NCI-H2227 treated with DMSO at 0.1 percent for 48 hours (cell line): ENCODE results near the gene NAA30.
"Not testable (repeated sequence)": the region's sequence is repeated elsewhere in the genome, so short reads cannot be mapped to it uniquely, and the experiment has no call there.

Source experiments
- DNase-seq: peaks from one replicate; lab custom pipeline; 2025; lab: John Stamatoyannopoulos, UW

Gene NAA30

DNA sequence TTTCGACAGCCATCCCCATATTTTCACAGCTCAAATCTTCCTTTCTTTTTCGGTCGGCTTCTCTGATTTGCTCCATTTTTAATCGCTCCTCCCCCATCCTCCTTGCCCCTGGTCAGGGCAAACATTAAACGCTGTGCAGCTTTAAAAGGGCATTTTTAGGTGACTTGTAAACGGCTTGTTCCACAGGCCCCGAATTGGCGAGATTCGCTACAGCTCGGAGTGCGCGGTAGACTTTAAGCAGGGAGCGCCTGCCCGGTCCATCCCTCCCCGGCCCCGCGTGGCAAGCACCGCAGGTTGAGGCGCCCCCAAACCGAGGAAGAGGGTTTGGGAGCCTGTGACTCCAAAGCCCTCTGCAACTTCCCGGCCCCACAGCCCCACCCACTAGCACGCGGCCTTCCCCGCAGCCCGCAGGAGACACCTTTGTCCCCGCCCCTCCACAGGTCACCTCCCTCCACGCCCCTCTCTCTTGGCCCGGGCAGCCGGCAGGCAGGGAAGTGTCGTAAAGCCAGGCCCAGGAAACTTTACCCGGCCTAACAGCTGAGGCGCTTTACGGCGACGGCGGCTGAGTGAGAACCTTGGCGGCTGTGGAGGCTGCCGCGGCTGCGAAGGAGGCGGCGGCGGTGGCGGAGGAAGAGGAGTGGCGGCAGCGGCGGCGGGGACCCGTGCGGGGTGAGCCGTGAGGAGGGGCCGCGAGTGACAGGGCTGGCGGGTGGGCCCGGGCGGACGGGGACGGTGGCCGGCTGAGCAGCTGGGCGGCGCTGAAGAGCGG lies at the start of gene NAA30:
Gene NAA30 (plus strand): TSS at position 550 of the 769 bp plus-strand sequence. CDS start 372 bp downstream, outside the sequence.
- peak; percentile 90 for DNase-seq

- DNase-seq = not testable (repeated sequence)
Measured at GRCh38 chr14:57343545-57344297, 46.7 kb upstream of the NAA30 start.

- DNase-seq = no peak
Measured at GRCh38 chr14:57345106-57345505, 45.3 kb upstream of the NAA30 start.

- DNase-seq = no peak
Measured at GRCh38 chr14:57346741-57347140, 43.6 kb upstream of the NAA30 start.

GRCh38 chr14:57352396-57353170 lies 37.8 kb upstream of the NAA30 start:
- DNase-seq = peak; percentile 9

DNA sequence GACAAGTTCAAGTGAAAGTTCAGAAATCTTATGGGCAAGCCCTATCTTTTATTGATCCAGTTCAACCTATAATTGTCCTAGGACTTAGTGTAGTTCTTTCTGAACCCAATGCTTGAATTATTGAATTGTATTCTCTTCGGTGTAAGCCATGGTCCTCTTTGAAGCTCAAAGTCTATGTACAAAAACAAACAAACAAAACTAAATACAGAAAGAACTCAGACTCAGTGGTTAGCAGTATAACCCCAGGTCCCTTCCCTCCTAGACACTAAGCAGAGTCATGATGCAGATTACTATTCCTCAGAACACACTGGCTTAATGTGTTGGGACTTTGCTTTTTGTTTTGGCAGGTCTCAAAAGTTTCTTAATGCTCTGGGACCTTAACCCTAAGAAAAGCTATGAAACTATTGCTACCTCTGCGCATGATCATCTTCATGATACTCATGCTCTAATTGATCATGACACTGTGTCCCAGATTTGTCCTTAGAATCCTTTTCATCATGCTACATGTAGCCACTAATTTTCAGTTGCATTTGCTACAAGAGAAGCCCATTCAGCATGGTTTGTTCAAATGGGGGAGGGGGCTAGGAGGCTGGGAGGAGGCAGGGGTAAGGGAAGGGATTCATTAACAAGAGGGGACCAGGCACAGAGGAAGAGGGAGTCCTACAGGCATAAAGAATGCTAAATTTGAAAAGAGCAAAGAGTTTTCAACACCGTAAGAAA lies 35.1 kb upstream of the NAA30 start:
- DNase-seq = no peak

- DNase-seq = no peak
Measured at GRCh38 chr14:57362361-57362760, 28.0 kb upstream of the NAA30 start.

GRCh38 chr14:57364659-57365450 lies 25.5 kb upstream of the NAA30 start:
- DNase-seq = no peak

- DNase-seq = not testable (repeated sequence)
Measured at GRCh38 chr14:57370187-57370586, 20.2 kb upstream of the NAA30 start.

DNA sequence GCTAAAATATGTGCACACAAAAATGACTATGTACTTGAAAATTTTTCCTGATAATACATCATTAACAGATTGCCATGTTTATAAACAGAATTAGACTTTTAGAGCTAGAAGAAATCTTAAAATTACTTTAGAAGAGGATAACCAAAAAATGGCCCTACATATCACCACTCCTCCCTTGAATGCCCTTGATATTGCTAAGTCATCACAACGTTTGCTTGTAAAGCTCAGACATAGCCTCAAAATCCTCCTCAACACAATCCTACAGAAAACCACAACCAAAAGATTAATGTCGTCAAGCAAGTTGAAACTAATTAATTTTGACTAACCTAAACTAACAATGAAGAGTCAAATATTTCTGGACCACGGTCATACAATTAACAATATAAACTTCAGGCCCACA lies 19.4 kb upstream of the NAA30 start:
- no peak for DNase-seq

- no peak for DNase-seq
Measured at GRCh38 chr14:57375156-57375555, 15.2 kb upstream of the NAA30 start.

- DNase-seq = no peak
Measured at GRCh38 chr14:57378661-57379060, 11.7 kb upstream of the NAA30 start.

- no peak for DNase-seq
Measured at GRCh38 chr14:57380935-57381334, 9.5 kb upstream of the NAA30 start.

GRCh38 chr14:57382283-57382682 lies 8.1 kb upstream of the NAA30 start:
- DNase-seq = no peak

DNA sequence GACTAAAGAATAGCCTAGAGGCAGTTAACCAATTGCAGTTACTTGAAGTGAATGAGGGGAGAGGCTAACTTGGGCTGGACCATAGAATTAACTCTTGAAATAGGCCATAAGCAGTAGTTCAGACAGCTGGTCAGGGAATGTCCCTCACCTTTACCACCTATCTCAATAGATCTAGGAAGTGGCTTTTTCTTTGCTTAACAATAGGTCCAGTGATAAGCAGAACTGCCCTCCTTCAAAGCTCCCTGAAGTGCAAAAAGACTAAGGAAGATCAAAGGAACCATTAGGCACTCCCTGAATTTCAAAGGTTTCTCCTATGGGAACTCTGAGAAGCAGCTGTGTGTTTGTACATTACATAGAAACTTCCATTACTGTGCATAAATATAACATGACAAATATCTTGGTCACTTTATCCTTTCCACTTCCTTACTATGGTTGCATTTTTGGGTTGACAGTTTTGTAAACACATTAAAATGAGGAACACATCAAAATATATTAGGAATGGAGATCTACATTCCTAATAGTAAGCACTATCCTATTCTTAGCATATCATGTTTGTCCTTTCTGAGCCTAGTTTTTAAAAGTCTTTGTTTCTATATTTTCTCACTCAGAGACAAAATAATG lies 7.2 kb upstream of the NAA30 start:
- DNase-seq = no peak

DNA sequence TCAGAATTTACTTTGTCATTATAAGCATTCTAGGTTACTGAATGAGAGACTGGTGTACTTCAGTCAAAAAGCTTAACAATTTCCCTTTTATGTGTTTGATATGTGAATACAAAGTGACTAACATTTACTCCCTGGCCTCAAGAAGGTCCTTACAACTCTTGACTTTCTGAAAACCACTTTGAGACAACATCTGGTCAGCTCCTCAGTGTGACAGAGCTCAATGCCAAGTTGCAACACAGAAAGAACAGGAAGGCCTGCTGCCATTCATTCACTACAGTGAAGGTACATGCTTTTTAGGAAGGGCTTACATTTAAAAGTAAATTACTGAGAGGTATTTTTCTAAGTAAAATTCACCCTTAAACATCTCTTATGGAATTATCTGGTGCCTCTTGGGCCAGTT lies 2.3 kb upstream of the NAA30 start:
- DNase-seq = no peak

DNA sequence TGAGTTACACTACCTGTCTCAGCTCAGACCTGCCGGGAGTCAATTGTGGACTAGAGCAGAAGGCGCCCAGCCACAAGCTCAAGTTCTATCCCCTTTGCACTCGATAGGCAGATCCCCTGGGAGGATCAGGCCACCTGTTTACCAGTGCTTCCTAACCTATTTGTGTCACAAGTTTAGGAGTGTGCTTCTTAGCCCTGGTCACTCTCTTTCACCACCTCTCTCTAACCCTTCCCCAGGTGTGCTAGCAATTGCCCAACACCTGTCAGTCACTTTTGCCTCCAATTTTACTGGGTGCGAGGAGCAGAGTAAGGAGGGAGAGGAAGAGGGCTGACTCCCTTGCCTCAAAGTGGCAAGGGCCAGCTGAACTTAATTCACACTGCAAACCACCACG lies 745 bp upstream of the NAA30 start:
- no peak for DNase-seq

DNA sequence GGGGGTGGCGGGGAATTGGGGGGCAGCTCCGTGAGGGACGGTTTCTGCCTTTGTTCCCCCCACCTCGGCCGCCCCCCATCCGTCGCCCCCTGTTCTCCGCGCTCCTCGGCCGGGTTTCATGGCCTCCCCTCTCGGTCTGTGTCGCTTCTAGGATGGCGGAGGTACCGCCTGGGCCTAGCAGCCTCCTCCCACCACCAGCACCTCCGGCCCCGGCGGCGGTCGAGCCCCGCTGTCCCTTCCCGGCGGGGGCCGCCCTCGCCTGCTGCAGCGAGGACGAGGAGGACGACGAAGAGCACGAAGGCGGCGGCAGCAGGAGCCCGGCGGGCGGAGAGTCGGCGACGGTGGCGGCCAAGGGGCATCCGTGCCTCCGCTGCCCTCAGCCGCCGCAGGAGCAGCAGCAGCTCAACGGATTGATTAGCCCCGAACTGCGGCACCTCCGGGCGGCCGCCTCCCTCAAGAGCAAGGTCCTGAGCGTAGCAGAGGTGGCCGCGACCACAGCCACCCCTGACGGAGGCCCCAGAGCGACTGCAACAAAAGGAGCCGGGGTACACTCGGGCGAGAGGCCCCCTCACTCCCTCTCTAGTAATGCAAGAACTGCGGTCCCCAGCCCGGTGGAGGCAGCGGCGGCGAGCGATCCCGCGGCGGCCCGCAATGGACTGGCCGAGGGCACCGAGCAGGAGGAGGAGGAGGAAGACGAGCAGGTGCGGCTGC lies 575 bp downstream of the NAA30 start:
- DNase-seq = peak; percentile 10

GRCh38 chr14:57391517-57392195 lies 1.3 kb downstream of the NAA30 start:
- no peak for DNase-seq
